ENCODE results near the gene CDC42. TPM values are rescaled to one million over a fixed set of nuclear protein-coding genes. Genes with fewer than 3 reads are reported as not detected.

Gene CDC42
- total RNA-seq, 5 donors from 2014 or later (not counting 1 experiment from before 2014, with no cell fraction given): 181 to 348 (median 192) TPM

- ChIA-PET CTCF (no interaction called here), POLR2A (interaction anchor here in 1 of 2 donors (0.6 kb wide), 1 partner anchor 360 kb away, joined by 3 read pairs; no protein-coding TSS in a partner anchor)
- H3K9me3 Mint-ChIP-seq: no peaks in the 10 kb centered on the region
Observed at GRCh38 chr1:22127731-22128130, 75.2 kb downstream of the CDC42 start.

DNA sequence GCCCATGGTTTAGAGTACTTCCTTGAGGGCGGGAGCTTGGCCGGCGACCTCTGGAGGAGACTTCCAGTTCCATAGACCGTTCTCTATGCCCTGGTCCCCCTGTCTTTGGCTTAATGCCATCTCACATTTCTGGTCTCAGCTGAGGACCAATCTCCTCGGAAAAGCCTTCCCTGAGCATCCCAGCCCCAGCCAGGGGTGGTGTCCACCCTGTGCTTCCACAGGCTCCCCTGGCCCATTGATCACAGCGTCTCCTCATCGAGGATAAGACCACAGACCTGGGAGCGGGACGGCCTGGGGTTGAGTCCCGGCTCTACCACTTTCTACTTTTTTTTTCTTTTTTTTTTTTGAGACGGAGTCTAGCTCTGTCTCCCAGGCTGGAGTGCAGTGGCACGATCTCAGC is 75.9 kb downstream of the CDC42 start:
- ATAC-seq (replicated peaks in 1 of 4): no peak
- Histone ChIP-seq H3K27ac (ENCODE audit: low read length) (no peak overlapping the region), H3K36me3 (ENCODE audit: control insufficient read depth in 2 of 2, extremely low read depth in 1 of 2, insufficient read depth in 1 of 2, low read length in 1 of 2) (peaks cover 0 to 2% of the 10 kb centered on the region in 2 donors), H3K4me1 (ENCODE audit: control insufficient read depth in 1 of 2, extremely low read depth in 1 of 2, insufficient read depth in 2 of 2, low read length in 2 of 2) (peaks cover 0 to 4% of the 10 kb centered on the region in 2 experiments), H3K27me3 (replicated peaks in 1 of 2; ENCODE audit: control insufficient read depth in 2 of 2, extremely low read depth in 1 of 2, insufficient read depth in 2 of 2, low read length in 1 of 2) (peaks cover 0 to 18% of the 10 kb centered on the region in 2 experiments), H3K9me3 (no peaks in the 10 kb centered on the region), H3K4me3 (ENCODE audit: control insufficient read depth in 1 of 2, extremely low read depth in 1 of 2, low read length in 1 of 2) (no peak overlapping the region)
- ChIA-PET POLR2A (no interaction called here), CTCF (interaction anchor here in 1 of 2 donors (0.6 kb wide), 2 partner anchors 104 to 249 kb away, joined by 3 read pairs; no protein-coding TSS in a partner anchor)
- H3K4me3 Mint-ChIP-seq: no peak overlapping the region
- no peaks in the 10 kb centered on the region for H3K27me3 Mint-ChIP-seq
- H3K9me3 Mint-ChIP-seq: no peaks in the 10 kb centered on the region
- no peak overlapping the region for H3K27ac Mint-ChIP-seq
- DNase-seq: no peak
- no peaks in the 10 kb centered on the region for H3K4me1 Mint-ChIP-seq
- WGBS (ENCODE audit: insufficient coverage): 52% methylated on average over 6 of the region's 12 CpGs
- no peaks in the 10 kb centered on the region for H3K36me3 Mint-ChIP-seq

More at GRCh38 chr1:22127731-22128130, 75.2 kb downstream of the CDC42 start:
- Mint-ChIP-seq H3K4me3 (no peak overlapping the region), H3K27ac (no peak overlapping the region), H3K36me3 (no peaks in the 10 kb centered on the region), H3K4me1 (no peaks in the 10 kb centered on the region), H3K27me3 (no peaks in the 10 kb centered on the region)
- H3K27me3 ChIP-seq (replicated peaks in 1 of 2; ENCODE audit: control insufficient read depth in 2 of 2, extremely low read depth in 1 of 2, insufficient read depth in 2 of 2, low read length in 1 of 2): peaks cover 0 to 12% of the 10 kb centered on the region in 2 experiments
- H3K4me3 ChIP-seq (ENCODE audit: control insufficient read depth in 1 of 2, extremely low read depth in 1 of 2, low read length in 1 of 2): no peak overlapping the region
- peaks cover 0 to 4% of the 10 kb centered on the region in 2 experiments for H3K4me1 ChIP-seq (ENCODE audit: control insufficient read depth in 1 of 2, extremely low read depth in 1 of 2, insufficient read depth in 2 of 2, low read length in 2 of 2)
- DNase-seq (no peak), ATAC-seq (replicated peaks in 1 of 4) (no peak)
- no CpG with 5 or more reads among the region's 3 CpGs for WGBS (ENCODE audit: insufficient coverage)
- H3K36me3 ChIP-seq (ENCODE audit: control insufficient read depth in 2 of 2, extremely low read depth in 1 of 2, insufficient read depth in 1 of 2, low read length in 1 of 2): peaks cover 0 to 2% of the 10 kb centered on the region in 2 donors
- H3K27ac ChIP-seq (ENCODE audit: low read length): no peak overlapping the region
- H3K9me3 ChIP-seq: no peaks in the 10 kb centered on the region

DNA sequence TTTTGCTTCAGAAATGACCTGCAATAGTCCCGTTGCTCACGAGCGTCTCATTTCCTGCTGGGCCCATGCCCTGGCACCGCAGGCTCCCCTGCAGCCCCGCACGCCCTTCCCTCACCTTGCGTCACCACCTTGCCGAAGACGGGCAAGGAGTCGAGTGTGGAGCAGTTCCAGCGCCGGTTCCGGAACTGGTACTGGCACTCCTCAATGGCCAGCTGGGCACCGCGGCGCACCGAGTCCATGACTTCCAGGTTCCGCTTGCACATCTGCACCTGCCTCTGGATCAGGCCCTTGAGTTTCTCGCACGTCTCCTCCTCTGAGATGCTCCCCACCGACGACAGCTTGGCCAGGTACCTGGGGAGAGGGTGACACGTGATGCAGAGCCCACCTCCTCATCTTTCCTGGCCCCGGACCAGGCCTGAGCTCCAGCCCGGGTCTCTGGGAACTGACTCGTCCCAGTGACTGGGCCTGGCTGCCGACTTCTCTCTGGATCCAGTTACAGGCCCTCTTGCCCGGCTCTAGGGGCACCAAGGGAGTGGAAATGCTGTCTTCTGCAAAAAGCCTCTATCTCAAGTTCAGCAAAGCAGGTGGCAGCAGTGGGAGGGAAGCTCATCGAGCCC is 77.1 kb downstream of the CDC42 start:
- DNase-seq (no peak), ATAC-seq (replicated peaks in 1 of 4) (no peak)
- Histone ChIP-seq H3K27ac (ENCODE audit: low read length) (no peak overlapping the region), H3K4me1 (ENCODE audit: control insufficient read depth in 1 of 2, extremely low read depth in 1 of 2, insufficient read depth in 2 of 2, low read length in 2 of 2) (peaks cover 0 to 4% of the 10 kb centered on the region in 2 experiments), H3K4me3 (ENCODE audit: control insufficient read depth in 1 of 2, extremely low read depth in 1 of 2, low read length in 1 of 2) (no peak overlapping the region), H3K9me3 (no peaks in the 10 kb centered on the region), H3K27me3 (replicated peaks in 1 of 2; ENCODE audit: control insufficient read depth in 2 of 2, extremely low read depth in 1 of 2, insufficient read depth in 2 of 2, low read length in 1 of 2) (peaks cover 0 to 25% of the 10 kb centered on the region in 2 experiments), H3K36me3 (ENCODE audit: control insufficient read depth in 2 of 2, extremely low read depth in 1 of 2, insufficient read depth in 1 of 2, low read length in 1 of 2) (peaks cover 0 to 2% of the 10 kb centered on the region in 2 donors)
- Mint-ChIP-seq H3K27ac (no peak overlapping the region), H3K4me1 (no peaks in the 10 kb centered on the region), H3K9me3 (no peaks in the 10 kb centered on the region), H3K4me3 (no peak overlapping the region), H3K27me3 (no peaks in the 10 kb centered on the region), H3K36me3 (no peaks in the 10 kb centered on the region)
- CTCF ChIA-PET: no interaction called here
- POLR2A ChIA-PET: no interaction called here
- 91% methylated on average over 28 of the region's 29 CpGs for WGBS (ENCODE audit: insufficient coverage)

DNA sequence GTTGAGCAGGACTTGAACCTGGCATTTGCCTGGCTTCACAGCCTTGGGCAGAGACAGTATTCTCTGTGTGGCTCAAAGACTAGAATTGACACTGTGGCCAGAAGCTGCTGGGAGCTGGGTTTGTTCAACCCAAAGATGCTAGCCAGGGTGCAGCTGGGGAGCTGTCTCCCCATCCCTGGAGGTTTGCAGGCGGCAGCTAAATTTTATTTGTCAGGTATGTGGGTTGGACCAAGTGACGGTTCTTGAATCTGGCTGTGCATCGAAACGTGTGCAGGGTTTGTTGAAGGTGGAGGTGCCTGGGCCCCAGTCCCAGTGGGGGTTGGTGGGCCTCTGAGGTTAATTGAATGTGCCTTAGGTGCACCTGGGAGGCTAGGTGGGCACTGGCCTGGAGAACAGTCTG is 78.6 kb downstream of the CDC42 start:
- Mint-ChIP-seq H3K27me3 (peaks cover 0 to under 1% of the 10 kb centered on the region in 2 donors), H3K36me3 (no peaks in the 10 kb centered on the region), H3K4me1 (no peaks in the 10 kb centered on the region), H3K4me3 (no peak overlapping the region), H3K27ac (no peak overlapping the region), H3K9me3 (no peaks in the 10 kb centered on the region)
- peaks cover 0 to 2% of the 10 kb centered on the region in 2 donors for H3K36me3 ChIP-seq (ENCODE audit: control insufficient read depth in 2 of 2, extremely low read depth in 1 of 2, insufficient read depth in 1 of 2, low read length in 1 of 2)
- DNase-seq (no peak), ATAC-seq (replicated peaks in 1 of 4) (no peak)
- POLR2A ChIA-PET: no interaction called here
- peaks cover 0 to 4% of the 10 kb centered on the region in 2 experiments for H3K4me1 ChIP-seq (ENCODE audit: control insufficient read depth in 1 of 2, extremely low read depth in 1 of 2, insufficient read depth in 2 of 2, low read length in 2 of 2)
- no peak overlapping the region for H3K27ac ChIP-seq (ENCODE audit: low read length)
- WGBS (ENCODE audit: insufficient coverage): 86% methylated on average over 4 of the region's 4 CpGs
- no peaks in the 10 kb centered on the region for H3K9me3 ChIP-seq
- H3K27me3 ChIP-seq (replicated peaks in 1 of 2; ENCODE audit: control insufficient read depth in 2 of 2, extremely low read depth in 1 of 2, insufficient read depth in 2 of 2, low read length in 1 of 2): peaks cover 0 to 38% of the 10 kb centered on the region in 2 experiments
- no peak overlapping the region for H3K4me3 ChIP-seq (ENCODE audit: control insufficient read depth in 1 of 2, extremely low read depth in 1 of 2, low read length in 1 of 2)
- CTCF ChIA-PET: no interaction called here

DNA sequence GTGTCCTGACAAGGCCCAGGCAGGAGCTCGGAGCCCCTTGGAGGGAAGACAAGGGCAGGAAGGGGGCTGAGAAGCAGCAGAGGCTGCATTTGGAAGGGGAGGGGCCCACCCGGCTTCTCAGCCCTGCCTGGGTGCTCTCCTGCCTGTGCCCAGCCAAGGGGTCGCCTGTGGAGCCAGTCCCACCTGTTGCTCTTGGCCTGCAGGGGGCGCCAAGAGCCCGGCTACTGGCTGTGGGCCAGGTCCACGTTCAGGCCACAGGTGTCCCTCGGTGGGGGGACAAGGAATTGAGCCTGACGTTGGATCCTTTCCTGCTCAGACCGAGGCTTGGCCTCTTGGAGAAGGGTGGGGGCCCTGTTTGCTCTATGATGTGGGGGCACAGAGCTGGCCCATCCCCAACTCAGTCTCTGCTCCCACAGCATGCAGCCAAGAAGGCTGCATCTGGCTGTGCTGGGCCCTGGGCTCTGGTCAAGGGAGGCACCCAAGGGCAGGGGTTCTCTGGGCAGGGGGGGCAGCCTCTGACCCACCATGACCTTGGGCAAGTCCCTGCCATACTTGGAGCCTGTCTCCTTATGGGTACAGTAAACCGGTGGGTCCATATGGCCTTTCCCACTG is 79.5 kb downstream of the CDC42 start:
- CTCF ChIA-PET: no interaction called here
- Mint-ChIP-seq H3K9me3 (no peaks in the 10 kb centered on the region), H3K36me3 (no peaks in the 10 kb centered on the region), H3K27me3 (peaks cover 0 to 2% of the 10 kb centered on the region in 2 donors), H3K4me3 (no peak overlapping the region), H3K27ac (no peak overlapping the region), H3K4me1 (no peaks in the 10 kb centered on the region)
- ATAC-seq (replicated peaks in 1 of 4) (peak; percentile 46 to 63 (median 56)), DNase-seq (peak in 29 of 35 experiments; percentile 12 to 68 (median 36))
- Histone ChIP-seq H3K36me3 (ENCODE audit: control insufficient read depth in 2 of 2, extremely low read depth in 1 of 2, insufficient read depth in 1 of 2, low read length in 1 of 2) (peaks cover 0 to 2% of the 10 kb centered on the region in 2 donors), H3K27ac (ENCODE audit: low read length) (no peak overlapping the region), H3K27me3 (replicated peaks in 1 of 2; ENCODE audit: control insufficient read depth in 2 of 2, extremely low read depth in 1 of 2, insufficient read depth in 2 of 2, low read length in 1 of 2) (peaks cover 0 to 46% of the 10 kb centered on the region in 2 experiments), H3K4me1 (ENCODE audit: control insufficient read depth in 1 of 2, extremely low read depth in 1 of 2, insufficient read depth in 2 of 2, low read length in 2 of 2) (peaks cover 0 to 4% of the 10 kb centered on the region in 2 experiments), H3K4me3 (ENCODE audit: control insufficient read depth in 1 of 2, extremely low read depth in 1 of 2, low read length in 1 of 2) (no peak overlapping the region), H3K9me3 (no peaks in the 10 kb centered on the region)
- POLR2A ChIA-PET: no interaction called here
- WGBS (ENCODE audit: insufficient coverage): 20% methylated on average over 7 of the region's 10 CpGs

- WGBS (ENCODE audit: insufficient coverage): 83% methylated on average over 13 of the region's 15 CpGs
- ChIA-PET POLR2A (no interaction called here), CTCF (no interaction called here)
- Histone ChIP-seq H3K9me3 (no peaks in the 10 kb centered on the region), H3K27ac (ENCODE audit: low read length) (no peak overlapping the region), H3K4me3 (ENCODE audit: control insufficient read depth in 1 of 2, extremely low read depth in 1 of 2, low read length in 1 of 2) (no peak overlapping the region), H3K4me1 (ENCODE audit: control insufficient read depth in 1 of 2, extremely low read depth in 1 of 2, insufficient read depth in 2 of 2, low read length in 2 of 2) (peaks cover 0 to 4% of the 10 kb centered on the region in 2 experiments), H3K36me3 (ENCODE audit: control insufficient read depth in 2 of 2, extremely low read depth in 1 of 2, insufficient read depth in 1 of 2, low read length in 1 of 2) (peaks cover 0 to 2% of the 10 kb centered on the region in 2 donors), H3K27me3 (replicated peaks in 1 of 2; ENCODE audit: control insufficient read depth in 2 of 2, extremely low read depth in 1 of 2, insufficient read depth in 2 of 2, low read length in 1 of 2) (peaks cover 0 to 46% of the 10 kb centered on the region in 2 experiments)
- Mint-ChIP-seq H3K36me3 (no peaks in the 10 kb centered on the region), H3K27ac (no peak overlapping the region), H3K4me1 (no peaks in the 10 kb centered on the region), H3K9me3 (no peaks in the 10 kb centered on the region), H3K4me3 (no peak overlapping the region), H3K27me3 (peaks cover 0 to 2% of the 10 kb centered on the region in 2 donors)
- no peak for ATAC-seq (replicated peaks in 1 of 4)
- DNase-seq: no peak
Observed at GRCh38 chr1:22132517-22133235, 80.2 kb downstream of the CDC42 start.

All from T-cell (primary cell).